SK-N-SH treated with all-trans-retinoic acid at 6 μM for 48 hours (cell line): ENCODE data around the gene NUCB2.
"Not testable (repeated sequence)": the region's sequence is repeated elsewhere in the genome, so short reads cannot be mapped to it uniquely, and the experiment has no call there.

ENCODE experiments used
- ATAC-seq: fragments of 200-7000 bp; cut with Tn5 transposase; 3 replicates; pipeline ENCODE4 v1.9.1; 2020; ENCODE audit warnings: mild to moderate bottlenecking, moderate library complexity
- ARNTL ChIP-seq: fragments of 450-650 bp; formaldehyde crosslinking; IDR thresholded peaks from 2 replicates; pipeline ENCODE4 v1.5.0; 2020; ENCODE audit warnings: low read depth, mild to moderate bottlenecking, moderate library complexity, borderline replicate concordance
- CREB5 ChIP-seq: fragments of 250-450 bp; sonication (Bioruptor Pico); IDR thresholded peaks from 2 replicates; pipeline ENCODE4 v1.5.1; 2020; ENCODE audit warnings: low read depth, mild to moderate bottlenecking, moderate library complexity
- CSDC2 ChIP-seq: fragments of 250-450 bp; sonication (Bioruptor Pico); IDR thresholded peaks from 2 replicates; pipeline ENCODE4 v1.5.0; 2020; ENCODE audit warnings: mild to moderate bottlenecking, moderate library complexity
- CSRNP3 ChIP-seq: fragments of 250-450 bp; sonication (Bioruptor Pico); IDR thresholded peaks from 2 replicates; pipeline ENCODE4 v1.5.1; 2021; ENCODE audit warnings: mild to moderate bottlenecking, moderate library complexity
- ISL1 ChIP-seq: fragments of 250-450 bp; sonication (Bioruptor Pico); IDR thresholded peaks from 2 replicates; pipeline ENCODE4 v2.1.2; 2022; ENCODE audit warnings: mild to moderate bottlenecking, moderate library complexity
- OSR1 ChIP-seq: fragments of 250-450 bp; sonication (Bioruptor Pico); IDR thresholded peaks from 2 replicates; pipeline ENCODE4 v1.8.0; 2022; ENCODE audit warnings: moderate library complexity, mild to moderate bottlenecking, inconsistent platforms
- PATZ1 ChIP-seq: fragments of 250-450 bp; sonication (Bioruptor Pico); IDR thresholded peaks from 2 replicates; pipeline ENCODE4 v1.8.0; 2020; ENCODE audit warnings: mild to moderate bottlenecking, moderate library complexity, borderline replicate concordance
- PPARA ChIP-seq: fragments of 250-450 bp; sonication (Bioruptor Pico); IDR thresholded peaks from 2 replicates; pipeline ENCODE4 v1.5.0; 2020; ENCODE audit warnings: mild to moderate bottlenecking, borderline replicate concordance
- RARB ChIP-seq: fragments of 250-450 bp; sonication (Bioruptor Pico); IDR thresholded peaks from 2 replicates; pipeline ENCODE4 v1.8.0; 2021; ENCODE audit warnings: mild to moderate bottlenecking, moderate library complexity
- SNAI2 ChIP-seq: fragments of 250-450 bp; sonication (Bioruptor Pico); IDR thresholded peaks from 2 replicates; pipeline ENCODE4 v1.5.0; 2020; ENCODE audit warnings: mild to moderate bottlenecking, moderate library complexity
- TCF4 ChIP-seq: fragments of 250-450 bp; sonication (Bioruptor Pico); IDR thresholded peaks from 2 replicates; pipeline ENCODE4 v1.8.0; 2021; ENCODE audit warnings: mild to moderate bottlenecking, moderate library complexity, borderline replicate concordance
- TOX ChIP-seq: fragments of 250-450 bp; sonication (Bioruptor Pico); IDR thresholded peaks from 2 replicates; pipeline ENCODE4 v1.8.0; 2021; ENCODE audit warnings: mild to moderate bottlenecking, moderate library complexity, borderline replicate concordance
- ZC3H10 ChIP-seq: fragments of 250-450 bp; sonication (Bioruptor Pico); IDR thresholded peaks from 2 replicates; pipeline ENCODE4 v1.5.1; 2021; ENCODE audit warnings: mild to moderate bottlenecking, moderate library complexity
- ZFP3 ChIP-seq: fragments of 250-450 bp; sonication (Bioruptor Pico); IDR thresholded peaks from 2 replicates; pipeline ENCODE4 v1.5.0; 2020; ENCODE audit warnings: mild to moderate bottlenecking, moderate library complexity
- ZFP30 ChIP-seq: fragments of 450-650 bp; formaldehyde crosslinking; IDR thresholded peaks from 2 replicates; pipeline ENCODE4 v1.5.0; 2022; ENCODE audit warnings: mild to moderate bottlenecking, moderate library complexity
- ZNF8 ChIP-seq: fragments of 450-650 bp; formaldehyde crosslinking; IDR thresholded peaks from 2 replicates; pipeline ENCODE4 v1.5.0; 2020; ENCODE audit warnings: mild to moderate bottlenecking, moderate library complexity
- TF ChIP-seq, protein P1 (sequence below): fragments of 250-450 bp; sonication (Bioruptor Pico); IDR thresholded peaks from 2 replicates; pipeline ENCODE4 v1.5.0; 2020; ENCODE audit warnings: mild to moderate bottlenecking, moderate library complexity

NUCB2 gene

GRCh38 chr11:17230867-17231851 is 45.4 kb upstream of the NUCB2 start:
- no peak for ATAC-seq

DNA sequence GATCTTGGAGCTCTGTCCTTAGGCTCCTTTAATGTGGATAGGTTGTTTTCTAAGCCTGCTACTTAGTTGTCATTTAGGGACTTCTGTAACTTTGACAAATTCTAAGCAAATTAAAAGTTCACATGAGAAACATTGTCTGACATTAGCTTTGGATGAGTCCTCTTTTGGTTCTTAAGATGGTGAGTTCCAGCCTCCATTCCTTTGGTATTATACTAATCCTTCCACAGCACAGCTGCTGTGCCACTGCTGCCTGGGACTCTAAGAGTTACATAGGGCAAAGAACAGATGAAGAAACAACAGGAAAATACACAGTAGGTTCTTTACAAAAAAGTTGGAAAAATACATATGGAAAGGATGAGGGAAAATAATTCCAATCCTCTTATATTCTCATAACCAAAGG is 43.4 kb upstream of the NUCB2 start:
- TF ChIP-seq PATZ1: no peak
- TF ChIP-seq OSR1 (CRISPR knock-in tag): no peak
- TF ChIP-seq, protein P1, sequence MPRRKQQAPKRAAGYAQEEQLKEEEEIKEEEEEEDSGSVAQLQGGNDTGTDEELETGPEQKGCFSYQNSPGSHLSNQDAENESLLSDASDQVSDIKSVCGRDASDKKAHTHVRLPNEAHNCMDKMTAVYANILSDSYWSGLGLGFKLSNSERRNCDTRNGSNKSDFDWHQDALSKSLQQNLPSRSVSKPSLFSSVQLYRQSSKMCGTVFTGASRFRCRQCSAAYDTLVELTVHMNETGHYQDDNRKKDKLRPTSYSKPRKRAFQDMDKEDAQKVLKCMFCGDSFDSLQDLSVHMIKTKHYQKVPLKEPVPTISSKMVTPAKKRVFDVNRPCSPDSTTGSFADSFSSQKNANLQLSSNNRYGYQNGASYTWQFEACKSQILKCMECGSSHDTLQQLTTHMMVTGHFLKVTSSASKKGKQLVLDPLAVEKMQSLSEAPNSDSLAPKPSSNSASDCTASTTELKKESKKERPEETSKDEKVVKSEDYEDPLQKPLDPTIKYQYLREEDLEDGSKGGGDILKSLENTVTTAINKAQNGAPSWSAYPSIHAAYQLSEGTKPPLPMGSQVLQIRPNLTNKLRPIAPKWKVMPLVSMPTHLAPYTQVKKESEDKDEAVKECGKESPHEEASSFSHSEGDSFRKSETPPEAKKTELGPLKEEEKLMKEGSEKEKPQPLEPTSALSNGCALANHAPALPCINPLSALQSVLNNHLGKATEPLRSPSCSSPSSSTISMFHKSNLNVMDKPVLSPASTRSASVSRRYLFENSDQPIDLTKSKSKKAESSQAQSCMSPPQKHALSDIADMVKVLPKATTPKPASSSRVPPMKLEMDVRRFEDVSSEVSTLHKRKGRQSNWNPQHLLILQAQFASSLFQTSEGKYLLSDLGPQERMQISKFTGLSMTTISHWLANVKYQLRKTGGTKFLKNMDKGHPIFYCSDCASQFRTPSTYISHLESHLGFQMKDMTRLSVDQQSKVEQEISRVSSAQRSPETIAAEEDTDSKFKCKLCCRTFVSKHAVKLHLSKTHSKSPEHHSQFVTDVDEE (CRISPR knock-in tag): no peak
- TF ChIP-seq RARB: no peak
- TF ChIP-seq ZFP30 (CRISPR knock-in tag): no peak
- TF ChIP-seq ARNTL (CRISPR knock-in tag): no peak
- TF ChIP-seq ZFP3: no peak
- no peak for TF ChIP-seq ZC3H10 (CRISPR knock-in tag)
- TF ChIP-seq TOX: no peak
- no peak for TF ChIP-seq PPARA
- TF ChIP-seq CREB5 (CRISPR knock-in tag): no peak
- no peak for TF ChIP-seq ZNF8 (CRISPR knock-in tag)
- ATAC-seq: no peak

More at GRCh38 chr11:17230867-17231851, 45.4 kb upstream of the NUCB2 start:
- TF ChIP-seq CREB5 (CRISPR knock-in tag) (no peak), RARB (no peak), TOX (no peak)

GRCh38 chr11:17238377-17238776 is 38.2 kb upstream of the NUCB2 start:
- no peak for TF ChIP-seq OSR1 (CRISPR knock-in tag)
- TF ChIP-seq ARNTL (CRISPR knock-in tag): no peak
- no peak for ATAC-seq

GRCh38 chr11:17239927-17240326 is 36.6 kb upstream of the NUCB2 start:
- not testable (repeated sequence) for ATAC-seq

- no peak for ATAC-seq
- TF ChIP-seq CSDC2 (CRISPR knock-in tag) (no peak), CREB5 (CRISPR knock-in tag) (no peak), CSRNP3 (CRISPR knock-in tag) (no peak), OSR1 (CRISPR knock-in tag) (no peak), ZFP3 (no peak), ZNF8 (CRISPR knock-in tag) (no peak), TCF4 (CRISPR knock-in tag) (no peak), SNAI2 (CRISPR knock-in tag) (no peak), RARB (no peak), PPARA (no peak), ZC3H10 (CRISPR knock-in tag) (no peak), ISL1 (CRISPR knock-in tag) (no peak), TOX (no peak)
- TF ChIP-seq, protein P1 (CRISPR knock-in tag): no peak
These were observed 35.8 kb upstream of the NUCB2 start for GRCh38 chr11:17240780-17241179.
